Hypothalamus (tissue), 51 donors: ENCODE measurements around the gene GCNT4.

Experiments
- DNase-seq, 51 donors: peaks; one replicate each; lab custom pipeline; 2025; lab: John Stamatoyannopoulos, UW

Gene GCNT4

DNA sequence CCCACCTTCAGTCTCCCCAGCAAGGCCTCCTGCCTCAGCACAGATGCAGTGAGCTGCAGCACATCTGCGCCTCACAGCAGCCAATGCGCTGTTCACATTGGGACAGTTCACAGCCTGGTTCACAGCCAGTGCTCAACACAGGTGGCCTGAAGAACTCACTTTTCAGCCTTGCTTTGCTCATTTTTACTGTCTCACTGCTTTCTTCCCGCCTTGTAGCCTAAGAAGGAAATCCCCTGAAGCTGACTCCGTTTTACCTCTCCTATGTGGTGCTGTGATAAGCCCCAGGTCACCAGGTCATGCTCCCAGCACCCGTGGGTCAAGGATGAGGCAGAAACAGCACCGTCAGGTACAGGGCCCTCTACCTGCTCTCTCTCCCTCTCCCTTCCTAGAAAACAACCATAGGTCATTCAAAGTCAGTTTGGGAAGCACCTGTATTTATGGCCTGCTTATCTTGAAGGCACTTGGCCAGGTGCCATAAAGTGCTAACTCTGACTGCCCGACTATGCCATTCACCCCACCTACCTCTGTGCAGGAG, 1.1 kb downstream of the GCNT4 start:
- DNase-seq = no peak

DNA sequence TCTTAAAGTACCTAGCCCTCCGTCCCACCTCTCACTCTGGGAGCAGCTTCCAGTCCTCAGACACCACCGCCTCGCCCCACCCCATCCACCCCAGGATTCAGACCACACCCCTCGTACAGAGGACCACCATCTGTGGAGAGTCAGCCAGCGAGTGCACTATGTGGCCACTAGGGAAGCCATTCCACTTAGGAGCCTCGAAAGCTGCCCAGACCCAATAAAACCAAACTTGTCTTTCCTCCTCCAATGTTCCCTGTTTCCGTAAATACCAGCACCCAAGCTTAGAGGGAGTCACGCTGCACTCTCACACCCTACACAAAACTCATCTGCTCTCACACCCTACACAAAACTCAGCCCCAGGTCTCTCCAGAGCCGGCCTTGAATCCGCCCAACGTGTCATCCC, 1.9 kb downstream of the GCNT4 start:
- peak in 1 of 51 donors; percentile 25 for DNase-seq

DNA sequence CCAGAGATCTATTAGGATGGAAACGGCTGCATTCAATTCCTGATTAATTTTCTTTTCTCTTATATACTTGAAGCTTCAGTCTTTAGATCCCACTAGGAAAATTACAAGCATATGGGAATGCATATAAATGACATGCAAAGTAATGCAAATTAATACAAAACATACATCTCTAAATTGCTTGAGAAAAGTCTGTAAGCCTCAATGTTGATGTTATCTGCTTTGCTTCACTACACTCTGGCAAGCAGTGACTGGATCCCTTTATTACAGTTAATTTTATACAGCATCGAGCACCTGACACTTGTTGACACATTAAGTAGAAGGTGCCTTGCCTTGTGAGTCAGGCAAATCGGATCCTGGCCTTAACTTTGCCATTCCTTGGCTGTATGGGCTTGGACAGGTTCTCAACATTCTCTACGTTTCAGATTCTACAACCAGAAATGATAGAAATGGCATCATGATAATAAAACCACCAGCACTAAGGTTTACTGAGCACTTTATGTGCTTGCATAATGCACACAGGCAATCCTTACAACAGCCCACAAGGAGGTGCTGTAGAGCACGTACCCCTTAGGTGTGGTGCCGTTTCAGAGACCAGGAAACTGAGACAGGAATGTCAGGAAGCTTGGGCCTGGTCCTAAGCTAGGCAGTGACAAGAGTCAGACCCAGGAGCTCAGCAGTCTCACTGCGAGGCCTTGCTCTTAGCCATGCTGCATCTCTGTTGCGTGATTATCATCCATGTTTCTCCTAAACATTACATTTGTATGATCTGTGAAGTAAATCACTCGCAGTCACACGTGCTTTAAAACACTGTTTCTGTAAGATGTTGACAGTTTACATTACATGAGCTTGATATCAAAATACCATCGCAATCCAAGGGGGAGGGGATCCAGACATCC, 2.7 kb downstream of the GCNT4 start:
- DNase-seq = peak in 7 of 51 donors; percentile 2 to 31 (median 7)

DNA sequence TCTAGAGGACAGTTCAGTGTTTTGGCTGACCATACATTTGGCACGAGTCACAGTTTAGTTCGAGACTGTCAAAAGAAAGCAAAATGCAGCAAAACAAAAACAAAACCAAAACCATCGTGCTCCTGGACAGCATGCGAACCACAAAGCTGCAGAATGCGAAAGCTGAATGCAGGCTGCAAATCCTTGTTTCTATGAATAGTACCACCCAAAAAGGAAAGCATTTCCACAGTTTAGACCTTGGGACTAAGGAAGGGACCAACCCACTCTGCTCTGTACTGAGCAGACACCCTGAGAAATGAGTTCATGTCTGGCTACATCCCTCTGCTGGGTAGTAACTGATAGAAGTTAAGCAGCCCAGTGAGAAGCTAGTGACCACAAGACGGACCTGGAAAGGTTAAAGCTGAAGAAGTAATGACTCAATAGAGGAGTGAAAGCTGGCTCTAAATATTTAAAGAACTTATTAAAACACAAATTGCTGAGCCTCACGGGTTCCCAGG, 3.9 kb downstream of the GCNT4 start:
- DNase-seq = no peak

DNA sequence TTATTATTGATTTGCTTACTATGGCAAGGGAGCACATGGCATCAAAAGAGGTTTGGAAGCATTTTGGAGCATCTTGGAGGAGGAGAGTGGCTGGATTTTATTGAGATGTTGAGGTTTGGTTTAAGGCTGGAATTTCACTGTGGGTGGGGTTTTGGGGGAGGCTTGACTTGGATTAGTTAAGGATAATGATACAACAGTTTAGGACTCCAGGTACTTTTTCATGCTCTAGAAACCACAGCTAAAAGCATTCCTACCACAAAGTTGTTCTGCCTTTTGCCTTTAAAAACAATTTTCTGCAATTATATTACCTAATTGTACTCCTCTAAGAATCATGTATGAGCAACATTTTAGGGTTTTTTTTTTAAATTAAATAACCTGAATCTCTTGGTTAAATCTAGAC, 5.0 kb downstream of the GCNT4 start:
- no peak for DNase-seq

DNA sequence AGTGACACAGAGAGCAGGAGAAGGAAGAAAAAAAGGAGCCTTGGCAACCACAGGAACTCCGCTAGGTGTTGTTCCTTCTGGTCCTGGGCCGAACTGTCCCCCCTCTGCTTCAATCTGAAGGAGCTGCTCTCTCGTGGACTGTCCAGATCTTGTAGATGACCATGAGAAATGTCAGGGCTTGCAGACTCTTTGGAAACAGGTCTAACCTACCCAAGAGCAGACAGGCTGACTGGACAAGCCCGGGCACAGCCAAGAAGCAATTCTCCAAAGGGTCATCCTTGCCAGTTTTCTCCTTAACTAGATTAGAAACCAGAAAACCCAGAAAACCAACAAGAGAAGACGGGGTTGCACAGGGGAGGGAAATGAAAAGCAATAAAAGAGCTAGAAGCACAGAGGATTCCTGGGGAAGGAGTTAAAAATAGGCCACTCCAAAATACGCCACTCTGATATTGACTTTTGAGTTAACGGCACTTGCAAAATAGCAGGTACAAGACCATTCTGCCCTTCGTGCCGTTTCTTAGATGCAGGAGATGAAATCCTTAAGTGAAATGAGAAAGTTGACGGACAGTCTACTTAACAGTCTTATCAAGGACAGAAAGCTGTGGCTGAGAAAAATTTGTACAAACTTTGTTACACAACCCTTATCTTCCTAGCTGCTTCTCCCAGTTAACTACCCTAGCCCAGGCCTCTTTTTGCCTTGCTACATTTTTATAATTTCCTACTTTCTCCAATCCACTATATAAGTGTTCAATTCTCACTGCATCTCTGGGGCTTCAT, 5.8 kb downstream of the GCNT4 start:
- no peak for DNase-seq

DNA sequence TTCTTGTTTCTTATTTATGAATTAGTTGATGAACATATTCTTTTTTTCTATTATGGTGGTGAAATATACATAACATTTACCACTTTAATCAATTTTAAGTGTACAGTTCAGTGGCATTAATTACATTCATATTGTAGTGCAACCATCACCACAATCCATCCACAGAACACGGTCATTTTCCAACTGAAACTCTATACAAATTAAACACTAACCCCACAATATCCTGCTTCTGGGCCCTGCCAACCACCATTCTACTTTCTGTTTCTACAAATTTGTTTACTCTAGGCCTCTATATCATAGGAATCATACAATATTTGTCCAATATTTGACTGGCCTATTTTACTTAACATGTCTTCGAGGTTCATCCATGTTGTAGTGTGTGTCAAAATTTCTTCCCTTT, 7.3 kb downstream of the GCNT4 start:
- no peak for DNase-seq

DNA sequence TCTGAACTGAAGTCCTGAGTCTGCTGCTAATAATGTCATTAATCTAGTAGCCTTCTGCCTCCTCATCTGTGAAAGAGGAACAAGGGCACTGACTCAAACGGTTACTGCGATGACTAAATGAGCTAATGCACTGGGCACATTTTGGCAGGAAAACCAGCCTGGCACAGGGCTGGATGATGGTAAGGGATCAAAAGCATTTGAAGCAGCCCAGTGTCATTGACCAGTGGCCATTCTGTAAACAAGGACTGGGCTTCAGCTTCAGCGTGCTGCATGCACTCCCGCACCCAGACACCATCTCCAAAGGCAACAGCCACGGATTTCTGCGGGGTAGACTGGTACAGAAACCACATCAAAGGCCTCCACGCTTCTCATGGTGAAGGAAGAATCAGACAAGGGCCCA, 8.0 kb downstream of the GCNT4 start:
- DNase-seq = peak in 15 of 51 donors; percentile 4 to 46 (median 17)

DNA sequence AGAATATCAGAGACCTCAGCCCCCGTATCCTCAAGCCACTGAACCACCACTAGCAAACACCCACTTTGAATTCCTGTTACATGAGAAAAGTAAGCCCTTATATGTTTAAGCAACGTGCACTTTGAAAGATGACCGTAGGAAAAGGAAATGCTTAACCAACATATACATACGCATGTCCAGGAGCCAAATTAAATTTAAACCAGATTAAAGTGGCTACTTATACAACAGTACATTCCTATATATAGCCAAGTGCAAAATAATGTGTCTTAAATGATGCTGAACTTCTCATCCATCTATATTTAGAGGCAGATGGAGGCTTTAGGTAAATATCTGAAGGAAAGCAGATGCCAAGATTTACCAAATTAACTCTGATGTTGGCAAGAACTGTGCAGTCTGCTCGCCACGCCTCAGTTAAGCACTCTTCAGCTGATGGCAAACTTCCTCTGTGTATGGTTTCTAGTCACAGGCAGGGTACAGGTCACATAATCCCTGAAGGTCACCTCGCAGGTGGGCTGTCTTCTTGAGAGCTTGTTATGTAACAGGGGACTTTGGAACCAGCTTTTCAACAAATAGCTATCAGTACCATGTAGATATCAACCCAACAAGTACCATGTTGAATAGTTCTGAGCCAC, 8.6 kb downstream of the GCNT4 start:
- DNase-seq = no peak

DNA sequence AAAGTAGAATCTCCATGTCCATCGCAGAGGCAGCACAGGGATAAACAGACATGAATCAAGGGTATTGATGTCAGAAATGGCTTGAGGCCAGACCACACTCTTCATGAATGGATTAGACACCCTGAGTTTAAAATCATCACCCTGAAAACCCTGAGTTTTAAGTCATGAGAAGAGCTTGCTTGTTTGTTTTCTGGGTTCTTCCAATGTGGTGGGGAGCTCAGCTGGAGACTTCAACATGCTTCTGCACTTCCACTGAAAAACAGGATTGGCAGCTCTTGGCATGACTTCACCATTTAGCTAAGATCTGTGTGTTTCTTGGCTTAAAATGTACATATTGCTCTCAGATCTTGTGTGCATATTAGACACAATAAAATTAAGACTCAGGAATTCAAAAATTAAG, 9.8 kb downstream of the GCNT4 start:
- no peak for DNase-seq

DNA sequence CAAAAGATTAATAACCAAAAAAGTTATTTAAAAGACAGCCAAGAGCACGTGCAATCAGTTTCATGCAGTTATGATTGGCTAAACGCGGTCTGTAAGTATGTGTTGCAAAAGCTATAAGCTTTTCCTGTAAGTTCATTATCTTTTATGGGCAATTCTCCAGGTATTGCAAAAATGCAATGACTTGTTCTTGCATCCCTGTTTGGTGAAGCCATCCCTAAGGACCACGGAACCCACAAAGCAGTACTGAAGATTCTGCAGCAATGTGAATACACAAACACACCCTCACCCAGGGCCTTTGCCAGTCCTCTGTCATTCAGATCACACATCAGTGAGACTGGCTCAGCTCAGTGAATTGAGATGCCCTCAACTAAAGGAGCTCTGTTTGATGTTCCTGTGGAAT, 11.4 kb downstream of the GCNT4 start:
- DNase-seq = no peak

DNA sequence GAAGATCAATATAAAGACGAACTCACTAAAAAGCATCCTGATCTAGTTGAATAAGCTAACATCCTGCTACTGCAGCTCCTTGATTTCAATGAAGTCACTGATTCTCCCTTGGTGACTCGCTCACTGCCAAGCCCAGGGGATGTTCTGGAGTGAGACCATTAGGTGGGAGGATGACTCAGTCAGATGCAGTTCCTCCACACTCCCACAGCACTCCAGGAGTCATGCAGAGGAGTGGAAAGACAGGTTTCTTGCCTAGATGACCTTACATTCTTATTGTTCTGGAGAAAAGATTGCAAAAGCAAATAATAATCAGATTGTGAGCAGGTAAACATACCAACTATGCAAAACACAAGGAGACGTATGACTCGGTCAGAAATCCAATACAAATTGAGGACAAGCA, 15.3 kb downstream of the GCNT4 start:
- peak in 2 of 51 donors; percentile 5 to 24 for DNase-seq

DNA sequence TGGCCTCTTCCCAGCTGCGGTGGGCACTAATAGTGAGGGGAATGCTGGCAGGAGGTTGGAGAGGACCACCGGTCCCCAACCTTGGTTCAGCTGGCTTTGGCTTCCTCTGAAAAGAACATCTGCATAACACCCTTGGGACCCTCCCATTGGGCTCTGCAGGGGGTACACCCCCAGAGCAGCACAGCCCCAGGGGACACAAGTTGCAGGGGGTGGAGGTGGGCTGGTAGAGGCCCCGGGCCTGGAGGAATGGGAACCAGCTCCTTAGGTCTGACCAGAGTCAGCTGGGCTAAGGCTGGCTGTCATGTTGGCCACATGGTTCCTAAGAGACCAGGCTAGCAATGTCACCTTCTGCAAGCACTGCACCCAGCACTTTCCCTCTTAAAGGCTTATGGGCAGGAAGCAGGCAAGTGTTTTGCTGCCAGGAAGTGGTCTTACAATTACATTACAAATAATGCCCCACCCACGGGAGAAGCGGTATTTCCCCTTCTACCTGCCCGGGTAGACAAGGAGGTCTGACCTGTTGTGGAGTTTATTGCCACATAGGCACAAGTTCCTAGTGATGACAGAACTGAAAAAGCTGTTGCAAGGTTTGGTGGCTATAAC, 18.1 kb downstream of the GCNT4 start:
- no peak for DNase-seq

DNA sequence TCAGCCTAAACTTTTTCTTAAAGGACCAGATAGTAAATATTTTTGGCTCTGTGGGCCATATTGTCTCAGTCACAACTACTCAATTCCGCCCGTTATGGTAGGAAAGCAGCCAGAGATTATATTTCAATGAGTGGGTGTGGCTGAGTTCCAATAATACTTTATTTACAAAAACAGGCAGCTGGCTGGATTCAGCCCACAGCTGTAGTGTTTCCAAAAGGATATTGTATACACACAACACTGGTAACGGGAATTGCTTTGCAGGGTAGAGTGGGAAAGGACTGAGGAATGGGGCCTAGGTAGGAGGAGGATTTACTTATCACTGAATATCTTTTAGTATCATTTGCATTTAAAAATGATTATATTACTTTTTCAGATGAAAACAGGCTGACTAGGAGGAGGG, 21.0 kb downstream of the GCNT4 start:
- no peak for DNase-seq

DNA sequence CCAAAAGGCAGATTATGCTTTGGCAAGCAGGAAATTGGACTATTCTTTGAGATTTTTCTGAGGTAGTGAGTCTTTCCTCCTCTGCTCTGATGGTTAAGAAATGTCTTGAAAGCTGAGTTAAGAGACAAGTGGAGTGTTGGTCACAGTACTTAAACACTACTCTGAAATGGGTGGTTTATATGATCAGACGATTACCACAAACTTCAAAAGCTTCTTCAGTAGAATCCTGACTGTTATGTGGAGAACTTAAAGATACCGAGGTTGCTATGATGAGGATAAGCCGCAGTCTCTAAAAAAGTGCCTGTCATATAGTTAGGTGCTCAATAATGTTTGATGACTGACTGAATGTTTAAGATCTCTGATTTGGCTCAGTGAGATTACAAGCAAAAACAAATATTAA, 24.3 kb downstream of the GCNT4 start:
- DNase-seq = no peak

DNA sequence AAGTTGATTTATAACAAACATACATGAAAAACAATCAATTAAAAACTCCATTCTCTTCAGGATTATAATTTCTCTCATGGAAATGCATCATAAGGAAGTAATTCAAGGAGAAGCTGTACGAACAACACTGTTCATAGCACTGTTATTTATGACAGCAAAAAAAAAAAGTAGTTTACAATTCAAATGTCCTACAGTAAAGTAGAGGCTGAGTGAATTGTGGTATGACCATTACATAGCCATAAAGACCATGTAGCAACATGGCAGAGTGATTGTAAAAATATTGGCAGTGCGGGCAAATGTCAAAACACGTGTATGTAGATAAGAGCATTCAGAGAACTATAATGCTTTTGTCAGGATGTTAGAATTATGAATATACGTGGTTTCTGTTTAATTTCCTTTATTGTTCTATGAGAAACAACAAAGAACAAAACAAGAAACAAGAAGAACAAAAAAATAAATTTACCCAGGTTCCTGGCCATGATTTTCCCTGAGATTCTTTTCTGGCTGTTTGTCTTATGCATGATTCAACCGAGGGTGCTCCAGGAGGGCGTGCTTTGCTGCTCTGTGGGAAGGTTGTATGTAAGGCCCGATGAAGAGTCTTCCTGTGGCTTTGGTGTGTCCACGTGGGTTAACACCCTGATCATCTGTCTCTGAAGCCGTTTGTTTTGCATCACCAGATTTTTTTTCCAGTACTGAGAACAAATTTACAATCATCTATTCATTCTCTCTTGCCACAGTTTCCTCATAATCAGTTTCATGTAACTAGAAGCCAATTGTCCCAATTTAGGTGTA, 28.8 kb downstream of the GCNT4 start:
- DNase-seq = no peak

DNA sequence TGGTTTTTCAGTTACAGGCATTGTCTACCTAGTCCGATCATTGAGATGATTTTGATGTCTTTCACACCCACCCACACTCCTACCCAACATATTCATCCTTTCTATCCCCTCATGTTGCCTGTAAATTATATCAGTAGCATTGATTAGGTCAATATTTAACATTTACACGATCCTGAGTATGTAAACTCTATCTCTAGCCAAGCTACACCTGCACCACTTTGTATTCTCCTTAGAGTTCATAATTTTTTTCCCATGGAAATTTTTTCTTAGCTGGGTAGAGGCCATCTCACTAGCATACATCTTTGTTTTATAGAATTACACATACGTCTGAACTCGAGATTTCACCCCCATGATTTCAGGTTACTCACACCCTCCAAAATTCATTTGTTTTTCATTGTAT, 30.6 kb downstream of the GCNT4 start:
- no peak for DNase-seq

DNA sequence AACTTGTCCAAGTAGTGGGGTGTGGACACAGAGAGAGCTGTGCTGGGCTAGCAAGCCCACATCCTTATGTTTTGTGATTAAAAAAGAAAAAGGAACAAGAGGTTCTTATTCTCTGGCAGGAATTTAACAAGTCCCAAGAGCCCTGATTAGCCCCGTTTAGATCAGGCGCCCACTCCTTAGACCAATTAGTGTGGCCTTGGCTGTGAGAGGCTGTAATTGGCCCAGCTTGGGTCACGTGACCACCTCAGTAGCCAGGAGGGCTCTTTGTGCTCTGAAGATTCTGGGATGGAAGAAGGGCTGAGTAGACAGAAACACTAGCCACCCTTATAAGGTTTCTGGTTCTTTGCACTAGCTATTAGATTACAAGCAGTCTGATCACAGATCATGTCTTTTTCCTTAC, 31.1 kb downstream of the GCNT4 start:
- DNase-seq = no peak

DNA sequence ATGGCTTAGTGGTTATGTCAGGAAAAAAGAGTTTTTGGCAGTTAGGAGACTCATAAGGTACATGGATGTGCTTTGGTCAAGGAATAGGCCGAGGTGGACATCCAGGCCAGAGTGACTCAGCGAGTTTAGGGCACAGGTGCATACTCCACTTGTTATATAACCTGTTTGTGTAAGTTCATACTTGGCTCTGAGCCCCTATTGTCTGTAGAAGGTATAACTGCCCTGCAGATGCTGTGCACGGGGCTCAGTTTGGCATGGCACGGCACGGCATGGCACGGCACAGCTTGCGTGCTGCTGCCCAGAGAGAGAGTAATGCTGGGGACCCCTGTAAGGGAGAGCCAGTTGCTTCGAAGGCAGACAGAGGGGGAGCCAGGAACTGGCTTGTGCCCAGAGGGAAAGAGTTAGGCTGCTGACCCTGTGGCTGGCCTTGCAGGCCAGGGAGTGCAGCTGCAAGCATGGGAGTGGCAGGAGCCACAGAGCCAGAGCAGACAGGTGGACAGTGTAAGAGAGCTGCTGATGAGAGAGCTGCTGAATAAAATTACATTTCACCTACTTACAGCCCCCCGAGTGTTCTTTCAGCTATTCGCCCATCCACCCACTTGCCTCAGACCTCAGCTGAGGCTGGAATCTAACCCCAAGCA, 32.2 kb downstream of the GCNT4 start:
- no peak for DNase-seq
